ENCODE data around the gene CAMTA1.

- TF ChIP-seq, protein P1, sequence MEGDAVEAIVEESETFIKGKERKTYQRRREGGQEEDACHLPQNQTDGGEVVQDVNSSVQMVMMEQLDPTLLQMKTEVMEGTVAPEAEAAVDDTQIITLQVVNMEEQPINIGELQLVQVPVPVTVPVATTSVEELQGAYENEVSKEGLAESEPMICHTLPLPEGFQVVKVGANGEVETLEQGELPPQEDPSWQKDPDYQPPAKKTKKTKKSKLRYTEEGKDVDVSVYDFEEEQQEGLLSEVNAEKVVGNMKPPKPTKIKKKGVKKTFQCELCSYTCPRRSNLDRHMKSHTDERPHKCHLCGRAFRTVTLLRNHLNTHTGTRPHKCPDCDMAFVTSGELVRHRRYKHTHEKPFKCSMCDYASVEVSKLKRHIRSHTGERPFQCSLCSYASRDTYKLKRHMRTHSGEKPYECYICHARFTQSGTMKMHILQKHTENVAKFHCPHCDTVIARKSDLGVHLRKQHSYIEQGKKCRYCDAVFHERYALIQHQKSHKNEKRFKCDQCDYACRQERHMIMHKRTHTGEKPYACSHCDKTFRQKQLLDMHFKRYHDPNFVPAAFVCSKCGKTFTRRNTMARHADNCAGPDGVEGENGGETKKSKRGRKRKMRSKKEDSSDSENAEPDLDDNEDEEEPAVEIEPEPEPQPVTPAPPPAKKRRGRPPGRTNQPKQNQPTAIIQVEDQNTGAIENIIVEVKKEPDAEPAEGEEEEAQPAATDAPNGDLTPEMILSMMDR (IDR thresholded peaks at IDR 0.05; ENCODE audit: borderline replicate concordance, extremely low read depth, low read length, poor library complexity, severe bottlenecking), result no peak
- TF ChIP-seq EZH2 (IDR thresholded peaks at IDR 0.05; ENCODE audit: borderline replicate concordance, low read depth, low read length, severe bottlenecking), result no peak
Measured at GRCh38 chr1:7366955-7367665, 581.9 kb downstream of the CAMTA1 start.

All from DND-41 (cell line).